Measurements from ENCODE around the gene NR6A1. TPM values are rescaled to one million over a fixed set of nuclear protein-coding genes. Genes with fewer than 3 reads are reported as not detected.

NR6A1 gene
- total and polyA plus RNA-seq, 2 of the 8 experiments (the other 6 are each of a cell fraction or from before 2014, with no cell fraction given): 93.2 to 237 TPM

- CTCF ChIA-PET (ENCODE audit: partially characterized antibody): interaction anchor here (0.5 to 7.7 kb wide), 14 partner anchors 10 to 369 kb away, joined by 3 to 88 read pairs (median 4); no protein-coding TSS in a partner anchor
- TF ChIP-seq NRF1 (IDR thresholded peaks at IDR 0.05; ENCODE audit: low read depth, low read length) (no peak), JUN (IDR thresholded peaks at IDR 0.05; ENCODE audit: low read depth, low read length) (no peak), E2F6 (IDR thresholded peaks at IDR 0.05) (no peak), TAF7 (optimal IDR thresholded peaks at IDR 0.05; ENCODE audit: borderline replicate concordance, low read depth, low read length) (no peak), CHD2 (IDR thresholded peaks at IDR 0.05; ENCODE audit: low read length) (no peak), RFX5 (IDR thresholded peaks at IDR 0.05; ENCODE audit: borderline replicate concordance, low read depth, low read length) (no peak), CBX5 (IDR thresholded peaks at IDR 0.05; ENCODE audit: low read depth, low read length) (no peak), SIN3A (conservative IDR thresholded peaks at IDR 0.05 in 1 of 2, IDR thresholded peaks at IDR 0.05 in 1 of 2; ENCODE audit: low read depth in 1 of 2, low read length in 2 of 2) (no peak), BACH1 (IDR thresholded peaks at IDR 0.05; ENCODE audit: low read length) (no peak), SAP30 (IDR thresholded peaks at IDR 0.05; ENCODE audit: insufficient read depth, insufficient replicate concordance, low read length) (no peak), CEBPB (IDR thresholded peaks at IDR 0.05; ENCODE audit: low read depth, low read length) (no peak), MAX (IDR thresholded peaks at IDR 0.05) (no peak), SP4 (IDR thresholded peaks at IDR 0.05; ENCODE audit: low read length) (no peak)
These were observed 175.4 kb downstream of the NR6A1 start for GRCh38 chr9:124595743-124596142.

More at GRCh38 chr9:124595743-124596142, 175.4 kb downstream of the NR6A1 start:
- H3K23ac ChIP-seq (ENCODE audit: insufficient read length): no peak overlapping the region
- peak overlapping the region; percentile 37 to 77 for H3K4me2 ChIP-seq (ENCODE audit: insufficient read depth in 1 of 2, low read depth in 2 of 2, low read length in 2 of 2)
- H4K91ac ChIP-seq (replicated peaks; ENCODE audit: insufficient read length, low read length): peak overlapping the region; percentile 2
- peak overlapping the region; percentile 5; the same call in 1 of the 2 replicates for H2BK5ac ChIP-seq (ENCODE audit: low read depth, low read length)
- FAIRE-seq: peak; percentile 48
- H2BK15ac ChIP-seq (ENCODE audit: low read length): no peak overlapping the region
- POLR2A ChIA-PET (ENCODE audit: partially characterized antibody): interaction anchor here (0.7 to 2.4 kb wide), 10 partner anchors 10 to 267 kb away, joined by 3 to 11 read pairs (median 3); partner anchors contain the start of genes ARPC5L and RPL35
- peak overlapping the region in 3 of 4 experiments; percentile 1 to 55 (median 7); a peak in 4 of 8 replicates for H3K4me3 ChIP-seq (ENCODE audit: extremely low read depth in 1 of 4, insufficient read depth in 2 of 4, low read depth in 3 of 4, low read length in 4 of 4)
- no peak overlapping the region for H2AFZ ChIP-seq (ENCODE audit: low read length)
- peak overlapping the region; percentile 1; the same call in 1 of the 2 replicates for H2BK12ac ChIP-seq (ENCODE audit: low read depth, low read length)
- H4K5ac ChIP-seq (ENCODE audit: insufficient read length, low read depth, low read length): peak overlapping the region; percentile 82
- DNase-seq (ENCODE audit: low read depth in 1 of 2, low spot score in 2 of 2): no peak
- no peak overlapping the region; the same call in 1 of the 2 replicates for H3K27ac ChIP-seq (ENCODE audit: low read depth, low read length)
- peaks cover 0 to 71% of the 10 kb centered on the region in 2 experiments; a peak in 3 of 4 replicates for H3K79me2 ChIP-seq (ENCODE audit: control insufficient read depth in 1 of 2, insufficient read depth in 2 of 2, low read length in 2 of 2)
- H3K18ac ChIP-seq (ENCODE audit: extremely low read depth, low read length): no peak overlapping the region; the same call in 1 of the 2 replicates
- peaks cover 5 to 39% (median 26%) of the 10 kb centered on the region in 4 experiments for H3K4me1 ChIP-seq (replicated peaks in 1 of 4; ENCODE audit: control insufficient read depth in 3 of 4, insufficient read depth in 4 of 4, low read length in 3 of 4)
- H2BK20ac ChIP-seq (ENCODE audit: low read length): no peak overlapping the region
- no peak overlapping the region for H3K14ac ChIP-seq (ENCODE audit: insufficient read length)
- no peaks in the 10 kb centered on the region; the same call in none of the 2 replicates for H3K79me1 ChIP-seq (ENCODE audit: low read depth, low read length)
- no peaks in the 10 kb centered on the region for H3K9me3 ChIP-seq (ENCODE audit: insufficient read depth in 2 of 2, low read depth in 1 of 2, low read length in 1 of 2)
- peak overlapping the region; percentile 7 for H2BK120ac ChIP-seq (replicated peaks; ENCODE audit: low read depth, low read length)
- H3K9ac ChIP-seq (replicated peaks in 1 of 4; ENCODE audit: extremely low read depth in 1 of 4, low read depth in 3 of 4, low read length in 3 of 4): no peak overlapping the region
- H4K20me1 ChIP-seq (replicated peaks in 1 of 2; ENCODE audit: control insufficient read depth in 1 of 2, insufficient read depth in 2 of 2, low read length in 2 of 2): no peaks in the 10 kb centered on the region
- H3K36me3 ChIP-seq (ENCODE audit: control insufficient read depth in 2 of 4, insufficient read depth in 4 of 4, low read length in 3 of 4): no peaks in the 10 kb centered on the region
- H3K4ac ChIP-seq (replicated peaks; ENCODE audit: insufficient read length, low read depth, low read length): peak overlapping the region; percentile 36
- H4K8ac ChIP-seq (ENCODE audit: extremely low read depth, insufficient read depth, low read length): no peak overlapping the region
- H3K27me3 ChIP-seq (replicated peaks in 1 of 4; ENCODE audit: control insufficient read depth in 3 of 4, extremely low read depth in 1 of 4, insufficient read depth in 3 of 4, low read length in 3 of 4): no peaks in the 10 kb centered on the region
- WGBS, 2 experiments (ENCODE audit: extremely low coverage in 1 of 2, insufficient coverage in 1 of 2, insufficient read length in 1 of 2, insufficient replicate concordance in 2 of 2, low coverage in 1 of 2, low lambda C conversion rate in 2 of 2, missing lambda C conversion rate in 1 of 2): 64% methylated on average over 7 of the region's 7 CpGs; no CpG with 5 or more reads in 1 of the 2 experiments
- H3K56ac ChIP-seq (replicated peaks; ENCODE audit: insufficient read length, low read depth, low read length): no peak overlapping the region
- H3K23me2 ChIP-seq (ENCODE audit: low read depth, low read length): no peaks in the 10 kb centered on the region; the same call in 1 of the 2 replicates
- no peak overlapping the region for H2AK5ac ChIP-seq (ENCODE audit: low read depth, low read length)

All from H1 (cell line).